H9 (cell line): ENCODE data around the gene VASN. TPM values are rescaled to one million over a fixed set of nuclear protein-coding genes. Genes with fewer than 3 reads are reported as not detected.

ENCODE experiments used
- DNase-seq: peaks from one replicate; pipeline ENCODE4 v3.0.0-alpha.2; 2017
- H2AFZ ChIP-seq: one replicate; pipeline ENCODE4 v1.6.1; 2013; ENCODE audit warnings: mild to moderate bottlenecking, low read length, control low read depth, moderate library complexity
- H2AK5ac ChIP-seq: 2 replicates; pipeline ENCODE4 v1.6.1; 2013; ENCODE audit warnings: low read length, control low read depth, mixed read lengths; ENCODE audit not compliant: insufficient read length
- H2BK120ac ChIP-seq: one replicate; pipeline ENCODE4 v1.6.1; 2013; ENCODE audit warnings: low read depth, mild to moderate bottlenecking, low read length, control low read depth, inconsistent platforms; ENCODE audit not compliant: poor library complexity, severe bottlenecking
- H2BK12ac ChIP-seq: 2 replicates; pipeline ENCODE4 v1.6.1; 2013; ENCODE audit warnings: low read length, control low read depth, mixed read lengths, low read depth; ENCODE audit not compliant: insufficient read length
- H2BK15ac ChIP-seq: 2 replicates; pipeline ENCODE4 v1.6.1; 2013; ENCODE audit warnings: low read depth, low read length, control low read depth
- H2BK20ac ChIP-seq: one replicate; pipeline ENCODE4 v1.6.1; 2013; ENCODE audit warnings: low read depth, mild to moderate bottlenecking, low read length, control low read depth, inconsistent platforms; ENCODE audit not compliant: poor library complexity, severe bottlenecking
- H2BK5ac ChIP-seq: 2 replicates; pipeline ENCODE4 v1.6.1; 2013; ENCODE audit warnings: low read length, control low read depth, mixed read lengths; ENCODE audit not compliant: insufficient read length
- H3K14ac ChIP-seq: 2 replicates; pipeline ENCODE4 v1.6.1; 2013; ENCODE audit warnings: low read length, control low read depth; ENCODE audit not compliant: insufficient read depth
- H3K18ac ChIP-seq: 2 replicates; pipeline ENCODE4 v1.6.1; 2013; ENCODE audit warnings: low read depth, mild to moderate bottlenecking, mixed read lengths, low read length, control low read depth; ENCODE audit not compliant: insufficient read length
- H3K23ac ChIP-seq: 2 replicates; pipeline ENCODE4 v1.6.1; 2013; ENCODE audit warnings: low read length, control low read depth, mixed read lengths, low read depth; ENCODE audit not compliant: insufficient read length
- H3K23me2 ChIP-seq: 2 replicates; pipeline ENCODE4 v1.6.1; 2013; ENCODE audit warnings: low read depth, mild to moderate bottlenecking, mixed read lengths, low read length, control low read depth; ENCODE audit not compliant: insufficient read length, poor library complexity, severe bottlenecking
- H3K27ac ChIP-seq: 2 replicates; pipeline ENCODE4 v1.5.1; 2013; ENCODE audit warnings: low read length, control low read depth, mixed read lengths, low read depth; ENCODE audit not compliant: insufficient read length
- H3K27me3 ChIP-seq: 2 replicates; pipeline ENCODE4 v1.6.1; 2013; ENCODE audit warnings: low read length, control low read depth, inconsistent platforms; ENCODE audit not compliant: insufficient read depth
- H3K4ac ChIP-seq: 2 replicates; pipeline ENCODE4 v1.6.1; 2013; ENCODE audit warnings: low read depth, mild to moderate bottlenecking, control low read depth, inconsistent platforms, low read length, moderate library complexity
- H3K4me1 ChIP-seq: 2 replicates; pipeline ENCODE4 v1.6.1; 2013; ENCODE audit warnings: low read length, control low read depth, inconsistent platforms; ENCODE audit not compliant: insufficient read depth
- H3K4me2 ChIP-seq: 2 replicates; pipeline ENCODE4 v1.6.1; 2013; ENCODE audit warnings: low read length, control low read depth, mixed read lengths; ENCODE audit not compliant: insufficient read length, insufficient read depth
- H3K56ac ChIP-seq: 2 replicates; pipeline ENCODE4 v1.6.1; 2013; ENCODE audit warnings: low read depth, mild to moderate bottlenecking, mixed read lengths, low read length, control low read depth; ENCODE audit not compliant: insufficient read length
- H3K79me1 ChIP-seq: 2 replicates; pipeline ENCODE4 v1.6.1; 2013; ENCODE audit warnings: low read depth, mild to moderate bottlenecking, moderate library complexity, low read length, control low read depth, inconsistent platforms; ENCODE audit not compliant: insufficient read depth, poor library complexity, severe bottlenecking
- H3K79me2 ChIP-seq: 2 replicates; pipeline ENCODE4 v1.6.1; 2013; ENCODE audit warnings: low read length, control low read depth, inconsistent platforms; ENCODE audit not compliant: insufficient read depth
- H3K9ac ChIP-seq: 2 replicates; pipeline ENCODE4 v1.6.1; 2013; ENCODE audit warnings: low read length, control low read depth, mixed read lengths; ENCODE audit not compliant: insufficient read length; ENCODE audit errors: extremely low read depth
- H3K9me3 ChIP-seq: one replicate; pipeline ENCODE4 v1.6.1; 2013; ENCODE audit warnings: low read depth, low read length, inconsistent platforms; ENCODE audit not compliant: control insufficient read depth
- H3T11ph ChIP-seq: one replicate; pipeline ENCODE4 v1.6.1; 2013; ENCODE audit warnings: mild to moderate bottlenecking, low read length, control low read depth, inconsistent platforms
- H4K20me1 ChIP-seq: one replicate; pipeline ENCODE4 v1.6.1; 2013; ENCODE audit not compliant: control insufficient read depth, insufficient read length, insufficient read depth
- H4K5ac ChIP-seq: 2 replicates; pipeline ENCODE4 v1.6.1; 2013; ENCODE audit warnings: low read depth, mild to moderate bottlenecking, mixed read lengths, low read length, control low read depth; ENCODE audit not compliant: insufficient read length
- H4K8ac ChIP-seq: replicated peaks from 2 replicates; pipeline ENCODE4 v1.6.1; 2013; ENCODE audit warnings: low read length, control low read depth, mixed read lengths, low read depth; ENCODE audit not compliant: insufficient read length
- H4K91ac ChIP-seq: 2 replicates; pipeline ENCODE4 v1.6.1; 2013; ENCODE audit warnings: low read depth, mild to moderate bottlenecking, moderate library complexity, mixed read lengths, low read length, control low read depth; ENCODE audit not compliant: insufficient read length
- H3K27ac Mint-ChIP-seq, 3 experiments: 2 replicates in 2 of 3; 3 replicates in 1 of 3; pipeline ENCODE4 v1.8.0; 2020 to 2021; ENCODE audit warnings: mixed read lengths in 3 of 3, mild to moderate bottlenecking in 1 of 3, moderate library complexity in 1 of 3
- H3K27me3 Mint-ChIP-seq: 2 replicates; pipeline ENCODE4 v1.8.0; 2021; ENCODE audit warnings: low read depth, mild to moderate bottlenecking, moderate library complexity, mixed read lengths
- H3K36me3 Mint-ChIP-seq, 3 experiments: 2 replicates in 2 of 3; 3 replicates in 1 of 3; pipeline ENCODE4 v1.8.0; 2020 to 2021; ENCODE audit warnings: low read depth in 3 of 3, mixed read lengths in 3 of 3; ENCODE audit not compliant: insufficient read depth in 1 of 3
- H3K4me1 Mint-ChIP-seq, 2 experiments: 2 replicates each; pipeline ENCODE4 v1.8.0; 2020; ENCODE audit warnings: mixed read lengths in 2 of 2
- H3K4me3 Mint-ChIP-seq, 2 experiments: 2 replicates in 1 of 2; 3 replicates in 1 of 2; pipeline ENCODE4 v1.8.0; 2020 to 2021; ENCODE audit warnings: mild to moderate bottlenecking in 2 of 2, mixed read lengths in 2 of 2, moderate library complexity in 1 of 2
- H3K9me3 Mint-ChIP-seq, 2 experiments: 2 replicates in 1 of 2; 3 replicates in 1 of 2; pipeline ENCODE4 v1.8.0; 2020; ENCODE audit warnings: mild to moderate bottlenecking in 2 of 2, mixed read lengths in 2 of 2, moderate library complexity in 1 of 2
- CTCF ChIP-seq: fragments of 200-600 bp; sonication (generic); conservative IDR thresholded peaks from 3 replicates; pipeline ENCODE4 v1.8.0; 2021; ENCODE audit warnings: antibody characterized with exemption, mild to moderate bottlenecking
- WGBS: extraction: QIAGEN DNeasy Blood & Tissue Kit; methylation state at CpG from one replicate; pipeline ENCODE4 v1.1.7; 2013; ENCODE audit warnings: missing lambda C conversion rate, low lambda C conversion rate, mixed read lengths; ENCODE audit not compliant: insufficient read length; ENCODE audit errors: extremely low coverage; 5-methylcytosine and 5-hydroxymethylcytosine counted together
- total RNA-seq: library from RNA; stranded (reverse); gene quantifications from 2 replicates; pipeline ENCODE4 v1.2.1, GENCODE V29; 2021

VASN gene
- total RNA-seq, 1 experiment from 2014 or later, result 11.0 TPM

- no peak overlapping the region for H3K56ac ChIP-seq
- H4K5ac ChIP-seq, result no peak overlapping the region
- no peak overlapping the region for H2BK15ac ChIP-seq
- TF ChIP-seq CTCF, result no peak
- H3K4me2 ChIP-seq, result no peak overlapping the region
- no peak overlapping the region for H3K4ac ChIP-seq
- Mint-ChIP-seq H3K4me3 (no peak overlapping the region), H3K9me3 (no peaks in the 10 kb centered on the region; a peak in 2 of 5 replicates), H3K4me1 (peaks cover 6 to 8% of the 10 kb centered on the region in 2 experiments), H3K27ac (no peak overlapping the region; a peak in 1 of 7 replicates), H3K27me3 (no peaks in the 10 kb centered on the region), H3K36me3 (peaks cover 0 to 18% (median 4%) of the 10 kb centered on the region in 3 experiments; a peak in 4 of 7 replicates)
- H3K27ac ChIP-seq, result no peak overlapping the region
- H4K91ac ChIP-seq, result no peak overlapping the region
- no peak overlapping the region for H2BK120ac ChIP-seq
- no peak for DNase-seq
- H3K23me2 ChIP-seq, result no peaks in the 10 kb centered on the region
- no peak overlapping the region for H2AFZ ChIP-seq
- WGBS, result no CpG with 5 or more reads among the region's 24 CpGs
- H3T11ph ChIP-seq, result no peak overlapping the region
- H3K4me1 ChIP-seq, result no peaks in the 10 kb centered on the region
- no peak overlapping the region for H2BK12ac ChIP-seq
- H4K8ac ChIP-seq, result no peak overlapping the region
- H2BK20ac ChIP-seq, result no peak overlapping the region
- H3K9me3 ChIP-seq, result no peaks in the 10 kb centered on the region
- H3K9ac ChIP-seq, result no peak overlapping the region
- no peaks in the 10 kb centered on the region for H3K79me1 ChIP-seq
- H3K18ac ChIP-seq, result no peak overlapping the region
- no peaks in the 10 kb centered on the region for H3K27me3 ChIP-seq
- H3K79me2 ChIP-seq, result no peaks in the 10 kb centered on the region
- H3K23ac ChIP-seq, result no peak overlapping the region
- H4K20me1 ChIP-seq, result no peaks in the 10 kb centered on the region
- no peak overlapping the region for H2BK5ac ChIP-seq
- H3K14ac ChIP-seq, result no peak overlapping the region
- no peak overlapping the region for H2AK5ac ChIP-seq
Observed at GRCh38 chr16:4403133-4403949, 31.7 kb downstream of the VASN start.
